Measurements from ENCODE around the gene DYNC2LI1. TPM values are rescaled to one million over a fixed set of nuclear protein-coding genes. Genes with fewer than 3 reads are reported as not detected.

DYNC2LI1 gene
- total RNA-seq, 2 donors from 2014 or later, result 2.8 to 4.7 TPM

GRCh38 chr2:43831543-43832294 is 57.9 kb downstream of the DYNC2LI1 start:
- no peak for ATAC-seq
- H3K36me3 Mint-ChIP-seq (ENCODE audit: low read depth), result peaks cover 2% of the 10 kb centered on the region
- H3K4me1 Mint-ChIP-seq, result peaks cover 4% of the 10 kb centered on the region
- H3K27me3 Mint-ChIP-seq, result peaks cover 42% of the 10 kb centered on the region
- H3K9me3 ChIP-seq (ENCODE audit: control insufficient read depth, low read length, poor library complexity, severe bottlenecking), result no peaks in the 10 kb centered on the region
- DNase-seq, result no peak
- H3K4me3 Mint-ChIP-seq, result no peak overlapping the region
- no peak overlapping the region for H3K27ac Mint-ChIP-seq

- no peak overlapping the region for H3K27ac Mint-ChIP-seq
- peaks cover 4% of the 10 kb centered on the region for H3K4me1 Mint-ChIP-seq
- H3K36me3 Mint-ChIP-seq (ENCODE audit: low read depth), result peaks cover 2% of the 10 kb centered on the region
- no peak overlapping the region for H3K4me3 Mint-ChIP-seq
- ATAC-seq (no peak), DNase-seq (no peak)
- H3K9me3 ChIP-seq (ENCODE audit: control insufficient read depth, low read length, poor library complexity, severe bottlenecking), result no peaks in the 10 kb centered on the region
- H3K27me3 Mint-ChIP-seq, result peaks cover 41% of the 10 kb centered on the region
Measured at GRCh38 chr2:43832457-43832856, 58.6 kb downstream of the DYNC2LI1 start.

GRCh38 chr2:43837033-43837432 is 63.2 kb downstream of the DYNC2LI1 start:
- no peaks in the 10 kb centered on the region for H3K9me3 ChIP-seq (ENCODE audit: control insufficient read depth, low read length, poor library complexity, severe bottlenecking)
- Mint-ChIP-seq H3K27me3 (peaks cover 22% of the 10 kb centered on the region), H3K4me3 (no peak overlapping the region), H3K4me1 (no peaks in the 10 kb centered on the region), H3K27ac (no peak overlapping the region), H3K36me3 (ENCODE audit: low read depth) (no peaks in the 10 kb centered on the region)
- DNase-seq, result no peak
- no peak for ATAC-seq

- no peaks in the 10 kb centered on the region for H3K9me3 ChIP-seq (ENCODE audit: control insufficient read depth, low read length, poor library complexity, severe bottlenecking)
- H3K4me3 Mint-ChIP-seq, result no peak overlapping the region
- DNase-seq, result no peak
- no peaks in the 10 kb centered on the region for H3K4me1 Mint-ChIP-seq
- peaks cover 22% of the 10 kb centered on the region for H3K27me3 Mint-ChIP-seq
- ATAC-seq, result no peak
- no peak overlapping the region for H3K27ac Mint-ChIP-seq
- H3K36me3 Mint-ChIP-seq (ENCODE audit: low read depth), result no peaks in the 10 kb centered on the region
Measured at GRCh38 chr2:43837831-43838559, 64.2 kb downstream of the DYNC2LI1 start.

GRCh38 chr2:43838560-43839267 is 64.9 kb downstream of the DYNC2LI1 start, which contains the start of the genes ABCG5 and ABCG8:
Gene ABCG5, minus strand, starts transcription at chr2:43838839. Its CDS starts 160 bp downstream, at chr2:43838679.
Gene ABCG8, plus strand, starts transcription at chr2:43838971. Its CDS starts 83 bp downstream, at chr2:43839054.
- H3K9me3 ChIP-seq (ENCODE audit: control insufficient read depth, low read length, poor library complexity, severe bottlenecking), result no peaks in the 10 kb centered on the region
- Mint-ChIP-seq H3K4me3 (no peak within 1 kb of the TSS), H3K36me3 (ENCODE audit: low read depth) (no peaks in the 10 kb centered on the region), H3K4me1 (no peaks in the 10 kb centered on the region), H3K27me3 (peaks cover 21% of the 10 kb centered on the region), H3K27ac (no peak within 1 kb of the TSS)
- no peak for DNase-seq
- no peak for ATAC-seq

GRCh38 chr2:43839776-43840564 is 66.1 kb downstream of the DYNC2LI1 start:
- peaks cover 17% of the 10 kb centered on the region for H3K27me3 Mint-ChIP-seq
- no peak overlapping the region for H3K4me3 Mint-ChIP-seq
- H3K4me1 Mint-ChIP-seq, result no peaks in the 10 kb centered on the region

GRCh38 chr2:43840965-43841364 is 67.1 kb downstream of the DYNC2LI1 start:
- Mint-ChIP-seq H3K27me3 (peaks cover 12% of the 10 kb centered on the region), H3K4me1 (no peaks in the 10 kb centered on the region), H3K4me3 (no peak overlapping the region), H3K36me3 (ENCODE audit: low read depth) (no peaks in the 10 kb centered on the region), H3K27ac (no peak overlapping the region)
- no peaks in the 10 kb centered on the region for H3K9me3 ChIP-seq (ENCODE audit: control insufficient read depth, low read length, poor library complexity, severe bottlenecking)
- ATAC-seq (no peak), DNase-seq (no peak)

More at GRCh38 chr2:43839776-43840564, 66.1 kb downstream of the DYNC2LI1 start:
- H3K9me3 ChIP-seq (ENCODE audit: control insufficient read depth, low read length, poor library complexity, severe bottlenecking), result no peaks in the 10 kb centered on the region
- no peak overlapping the region for H3K27ac Mint-ChIP-seq
- no peak for ATAC-seq
- H3K36me3 Mint-ChIP-seq (ENCODE audit: low read depth), result no peaks in the 10 kb centered on the region
- no peak for DNase-seq

- no peaks in the 10 kb centered on the region for H3K36me3 Mint-ChIP-seq (ENCODE audit: low read depth)
- no peak overlapping the region for H3K4me3 Mint-ChIP-seq
- H3K4me1 Mint-ChIP-seq, result no peaks in the 10 kb centered on the region
- DNase-seq (no peak), ATAC-seq (no peak)
- peaks cover 19% of the 10 kb centered on the region for H3K27me3 Mint-ChIP-seq
- no peak overlapping the region for H3K27ac Mint-ChIP-seq
- no peaks in the 10 kb centered on the region for H3K9me3 ChIP-seq (ENCODE audit: control insufficient read depth, low read length, poor library complexity, severe bottlenecking)
Measured at GRCh38 chr2:43841949-43842865, 68.4 kb downstream of the DYNC2LI1 start.

GRCh38 chr2:43842866-43843226 is 69.0 kb downstream of the DYNC2LI1 start:
- ATAC-seq, result no peak
- Mint-ChIP-seq H3K4me3 (no peak overlapping the region), H3K27ac (no peak overlapping the region), H3K36me3 (ENCODE audit: low read depth) (no peaks in the 10 kb centered on the region), H3K4me1 (no peaks in the 10 kb centered on the region), H3K27me3 (peaks cover 22% of the 10 kb centered on the region)
- no peaks in the 10 kb centered on the region for H3K9me3 ChIP-seq (ENCODE audit: control insufficient read depth, low read length, poor library complexity, severe bottlenecking)
- no peak for DNase-seq

- H3K4me3 Mint-ChIP-seq, result no peak overlapping the region
- H3K9me3 ChIP-seq (ENCODE audit: control insufficient read depth, low read length, poor library complexity, severe bottlenecking), result no peaks in the 10 kb centered on the region
- no peaks in the 10 kb centered on the region for H3K4me1 Mint-ChIP-seq
- H3K27ac Mint-ChIP-seq, result no peak overlapping the region
- no peak for DNase-seq
- peaks cover 18% of the 10 kb centered on the region for H3K27me3 Mint-ChIP-seq
- no peaks in the 10 kb centered on the region for H3K36me3 Mint-ChIP-seq (ENCODE audit: low read depth)
- no peak for ATAC-seq
Measured at GRCh38 chr2:43845181-43845580, 71.3 kb downstream of the DYNC2LI1 start.

GRCh38 chr2:43846140-43846793 is 72.4 kb downstream of the DYNC2LI1 start:
- H3K9me3 ChIP-seq (ENCODE audit: control insufficient read depth, low read length, poor library complexity, severe bottlenecking), result no peaks in the 10 kb centered on the region
- H3K27me3 Mint-ChIP-seq, result peaks cover 21% of the 10 kb centered on the region
- H3K4me3 Mint-ChIP-seq, result no peak overlapping the region
- H3K36me3 Mint-ChIP-seq (ENCODE audit: low read depth), result no peaks in the 10 kb centered on the region
- H3K27ac Mint-ChIP-seq, result no peak overlapping the region
- no peaks in the 10 kb centered on the region for H3K4me1 Mint-ChIP-seq
- no peak for DNase-seq
- no peak for ATAC-seq
